Mucosa of rectum (tissue), 2 donors: Measurements from ENCODE around the gene PCDH9.

Experiments
- H3K27ac ChIP-seq, 2 donors: one replicate each; pipeline ENCODE4 v1.7.0; 2013; ENCODE audit warnings: inconsistent platforms in 2 of 2, low read depth in 2 of 2, low read length in 2 of 2
- H3K27me3 ChIP-seq, 2 donors: one replicate each; pipeline ENCODE4 v1.7.0; 2013; ENCODE audit warnings: low read length in 2 of 2; ENCODE audit not compliant: control insufficient read depth in 2 of 2, insufficient read depth in 2 of 2
- H3K36me3 ChIP-seq, 2 donors: one replicate each; pipeline ENCODE4 v1.7.0; 2013; ENCODE audit warnings: low read length in 2 of 2; ENCODE audit not compliant: control insufficient read depth in 2 of 2, insufficient read depth in 2 of 2
- H3K4me1 ChIP-seq, 2 donors: one replicate each; pipeline ENCODE4 v1.7.0; 2013; ENCODE audit warnings: low read length in 2 of 2, mild to moderate bottlenecking in 1 of 2; ENCODE audit not compliant: control insufficient read depth in 2 of 2, insufficient read depth in 2 of 2
- H3K4me3 ChIP-seq, 2 donors: one replicate each; pipeline ENCODE4 v1.7.0; 2013; ENCODE audit warnings: low read length in 2 of 2
- H3K9ac ChIP-seq, 2 donors: one replicate each; pipeline ENCODE4 v1.7.0; 2013; ENCODE audit warnings: low read length in 2 of 2, low read depth in 1 of 2, mild to moderate bottlenecking in 1 of 2
- H3K9me3 ChIP-seq, 2 donors: one replicate each; pipeline ENCODE4 v1.7.0; 2013; ENCODE audit warnings: low read length in 2 of 2; ENCODE audit not compliant: control insufficient read depth in 2 of 2
- donor health status: healthy.
- donor health status: Normal muscosa, but diverticular disease.

PCDH9 gene

GRCh38 chr13:66369666-66370065 is 860.5 kb downstream of the PCDH9 start:
- no peak overlapping the region for H3K9ac ChIP-seq
- H3K4me3 ChIP-seq, result no peak overlapping the region
- no peak overlapping the region for H3K27ac ChIP-seq
- H3K4me1 ChIP-seq, result no peaks in the 10 kb centered on the region
- H3K9me3 ChIP-seq, result no peaks in the 10 kb centered on the region
- no peaks in the 10 kb centered on the region for H3K36me3 ChIP-seq
- no peaks in the 10 kb centered on the region for H3K27me3 ChIP-seq

DNA sequence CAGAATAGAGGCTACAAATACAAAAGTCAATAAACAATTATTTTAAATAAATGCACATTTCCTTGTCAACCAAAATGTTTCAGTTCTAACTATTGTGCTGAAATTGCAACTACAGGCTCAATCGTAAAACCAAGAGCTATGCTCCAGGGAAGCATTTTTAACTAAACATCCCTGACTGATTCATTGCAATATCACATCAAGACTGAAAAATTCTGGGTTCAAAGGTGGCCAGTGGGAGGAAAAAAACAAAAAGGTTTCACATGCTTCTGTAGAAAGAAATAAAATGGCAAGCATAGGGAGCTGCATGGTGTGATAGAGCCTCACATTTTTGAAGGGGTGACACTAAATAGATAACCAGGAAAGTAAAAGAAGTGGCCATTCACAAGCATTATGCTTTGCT is 862.8 kb downstream of the PCDH9 start:
- Histone ChIP-seq H3K4me3 (no peak overlapping the region), H3K4me1 (no peaks in the 10 kb centered on the region), H3K9me3 (no peaks in the 10 kb centered on the region), H3K27ac (no peak overlapping the region), H3K36me3 (no peaks in the 10 kb centered on the region), H3K9ac (no peak overlapping the region), H3K27me3 (no peaks in the 10 kb centered on the region)

DNA sequence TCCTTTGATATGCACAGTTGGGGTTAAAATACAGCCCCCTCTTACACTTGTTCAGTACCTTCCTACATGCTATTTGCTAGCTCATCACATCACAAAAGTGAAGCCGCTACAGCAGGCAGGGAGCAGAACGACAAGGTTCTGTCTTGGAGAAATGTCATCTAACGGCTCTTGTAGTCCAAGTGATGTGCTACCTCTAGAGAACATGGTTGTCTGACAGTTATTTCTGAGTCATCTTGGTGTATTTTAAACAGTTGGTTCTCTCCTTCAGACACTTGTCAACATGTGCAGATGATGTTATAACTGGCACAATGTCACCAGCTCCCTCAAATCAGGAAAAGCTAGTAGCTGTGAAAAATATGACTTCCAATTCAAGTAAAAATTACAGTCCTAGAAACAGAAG is 865.0 kb downstream of the PCDH9 start:
- no peaks in the 10 kb centered on the region for H3K4me1 ChIP-seq
- no peaks in the 10 kb centered on the region for H3K27me3 ChIP-seq
- H3K27ac ChIP-seq, result no peak overlapping the region
- H3K9ac ChIP-seq, result no peak overlapping the region
- no peak overlapping the region for H3K4me3 ChIP-seq
- H3K9me3 ChIP-seq, result no peaks in the 10 kb centered on the region
- no peaks in the 10 kb centered on the region for H3K36me3 ChIP-seq

DNA sequence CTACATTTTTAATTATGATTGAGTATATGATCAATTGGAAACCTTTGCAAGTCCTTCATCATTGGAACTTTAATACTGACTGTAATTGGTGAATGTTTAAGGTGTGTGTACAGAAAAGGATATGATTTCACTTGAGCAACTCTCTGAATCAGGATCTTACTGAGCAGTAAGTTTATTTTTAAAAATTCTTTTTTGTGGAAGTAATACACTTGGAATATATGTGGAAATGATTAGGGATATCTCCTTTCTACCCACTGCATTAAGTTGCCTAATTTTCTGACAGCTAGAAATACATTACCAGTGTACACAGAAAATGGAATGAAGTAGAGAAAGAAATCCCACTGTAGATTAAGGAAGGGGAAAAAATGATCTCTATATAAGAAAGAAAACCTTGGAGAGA is 865.8 kb downstream of the PCDH9 start:
- H3K4me3 ChIP-seq, result no peak overlapping the region
- no peaks in the 10 kb centered on the region for H3K36me3 ChIP-seq
- no peaks in the 10 kb centered on the region for H3K4me1 ChIP-seq
- H3K9ac ChIP-seq, result no peak overlapping the region
- no peaks in the 10 kb centered on the region for H3K27me3 ChIP-seq
- H3K27ac ChIP-seq, result no peak overlapping the region
- no peaks in the 10 kb centered on the region for H3K9me3 ChIP-seq

DNA sequence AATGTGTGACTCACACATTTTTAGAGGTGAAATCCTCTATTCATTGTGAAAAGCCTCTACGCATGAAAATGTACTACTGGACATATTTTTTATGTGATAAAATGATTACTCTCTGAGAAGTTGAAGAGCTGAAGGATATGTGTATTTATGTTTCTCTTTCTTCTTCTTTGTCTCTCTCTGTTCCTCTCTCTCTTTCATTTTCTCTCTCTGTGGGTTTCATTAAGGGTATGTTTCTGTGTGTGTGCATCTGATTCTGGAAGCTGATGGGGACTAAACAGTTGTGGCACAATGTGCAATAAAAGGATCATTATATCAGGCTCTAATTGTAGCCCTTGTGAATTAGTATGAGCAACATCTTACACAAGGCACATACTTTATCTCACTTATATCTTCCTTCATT is 867.7 kb downstream of the PCDH9 start:
- H3K4me3 ChIP-seq, result no peak overlapping the region
- no peak overlapping the region for H3K27ac ChIP-seq
- no peaks in the 10 kb centered on the region for H3K9me3 ChIP-seq
- H3K9ac ChIP-seq, result no peak overlapping the region
- no peaks in the 10 kb centered on the region for H3K4me1 ChIP-seq
- H3K27me3 ChIP-seq, result no peaks in the 10 kb centered on the region
- no peaks in the 10 kb centered on the region for H3K36me3 ChIP-seq

DNA sequence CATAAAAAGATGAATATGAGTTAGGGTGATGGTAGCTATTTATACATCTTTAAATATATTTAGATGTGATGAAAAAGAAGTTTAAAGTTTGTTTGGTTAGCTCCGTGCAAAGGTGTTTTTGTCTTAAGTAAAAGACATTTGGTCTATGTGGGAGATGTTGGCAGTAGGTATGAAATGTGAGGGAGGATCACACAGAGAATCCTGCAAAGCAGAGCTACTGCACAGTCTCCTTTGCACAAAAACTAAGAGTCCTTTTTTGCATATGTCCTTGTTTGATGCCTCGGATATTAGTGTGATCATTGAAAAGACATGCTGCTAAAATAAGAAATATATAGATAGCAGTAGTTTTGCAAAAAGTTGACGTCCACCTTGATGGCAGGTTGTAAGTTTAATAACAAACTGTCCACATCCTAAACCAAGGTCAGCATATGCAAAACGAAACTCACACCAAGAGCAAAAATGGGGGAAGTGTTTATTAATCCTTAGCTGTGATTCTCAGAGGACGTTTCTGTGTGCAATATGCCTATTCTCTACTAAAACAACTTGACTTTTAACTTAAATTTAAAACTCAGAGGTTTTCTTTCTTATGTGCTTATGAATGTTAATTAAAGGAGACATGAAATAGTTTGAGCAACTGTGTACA is 870.1 kb downstream of the PCDH9 start:
- no peaks in the 10 kb centered on the region for H3K9me3 ChIP-seq
- H3K27ac ChIP-seq, result no peak overlapping the region
- no peak overlapping the region for H3K9ac ChIP-seq

DNA sequence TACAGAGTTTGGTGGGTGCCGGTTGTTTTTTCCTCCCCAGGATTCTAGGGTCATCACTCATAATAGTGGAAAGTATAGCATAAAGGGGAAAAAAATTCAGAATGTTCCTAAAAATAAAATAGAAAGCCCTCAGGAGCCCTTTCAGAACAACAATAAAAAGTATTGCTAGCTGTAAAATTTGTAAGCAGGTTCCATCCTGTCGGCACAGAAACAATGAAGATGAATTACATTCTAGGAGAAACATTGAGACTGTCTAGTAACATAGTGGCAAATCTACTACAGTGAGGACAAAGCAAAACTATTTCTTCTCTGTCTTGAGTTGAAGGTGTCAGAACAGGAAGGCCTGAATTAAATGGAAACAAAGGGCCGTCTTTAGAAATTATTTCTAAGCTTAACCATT is 870.7 kb downstream of the PCDH9 start:
- H3K9me3 ChIP-seq, result no peaks in the 10 kb centered on the region
- no peaks in the 10 kb centered on the region for H3K27me3 ChIP-seq
- H3K9ac ChIP-seq, result no peak overlapping the region
- H3K4me1 ChIP-seq, result peaks cover 0 to 2% of the 10 kb centered on the region in 2 donors
- H3K27ac ChIP-seq, result no peak overlapping the region
- H3K4me3 ChIP-seq, result no peak overlapping the region
- H3K36me3 ChIP-seq, result no peaks in the 10 kb centered on the region

More for the DNA sequence above, 870.1 kb downstream of the PCDH9 start:
- Histone ChIP-seq H3K4me3 (no peak overlapping the region), H3K36me3 (no peaks in the 10 kb centered on the region), H3K27me3 (no peaks in the 10 kb centered on the region), H3K4me1 (no peaks in the 10 kb centered on the region)

GRCh38 chr13:66358564-66358963 is 871.6 kb downstream of the PCDH9 start:
- Histone ChIP-seq H3K27ac (no peak overlapping the region), H3K4me3 (no peak overlapping the region), H3K9ac (no peak overlapping the region), H3K4me1 (peaks cover 0 to 2% of the 10 kb centered on the region in 2 donors), H3K36me3 (no peaks in the 10 kb centered on the region), H3K27me3 (no peaks in the 10 kb centered on the region), H3K9me3 (no peaks in the 10 kb centered on the region)

GRCh38 chr13:66357463-66357862 is 872.7 kb downstream of the PCDH9 start:
- peaks cover 0 to 8% of the 10 kb centered on the region in 2 donors for H3K4me1 ChIP-seq
- H3K4me3 ChIP-seq, result no peak overlapping the region
- H3K27ac ChIP-seq, result no peak overlapping the region

DNA sequence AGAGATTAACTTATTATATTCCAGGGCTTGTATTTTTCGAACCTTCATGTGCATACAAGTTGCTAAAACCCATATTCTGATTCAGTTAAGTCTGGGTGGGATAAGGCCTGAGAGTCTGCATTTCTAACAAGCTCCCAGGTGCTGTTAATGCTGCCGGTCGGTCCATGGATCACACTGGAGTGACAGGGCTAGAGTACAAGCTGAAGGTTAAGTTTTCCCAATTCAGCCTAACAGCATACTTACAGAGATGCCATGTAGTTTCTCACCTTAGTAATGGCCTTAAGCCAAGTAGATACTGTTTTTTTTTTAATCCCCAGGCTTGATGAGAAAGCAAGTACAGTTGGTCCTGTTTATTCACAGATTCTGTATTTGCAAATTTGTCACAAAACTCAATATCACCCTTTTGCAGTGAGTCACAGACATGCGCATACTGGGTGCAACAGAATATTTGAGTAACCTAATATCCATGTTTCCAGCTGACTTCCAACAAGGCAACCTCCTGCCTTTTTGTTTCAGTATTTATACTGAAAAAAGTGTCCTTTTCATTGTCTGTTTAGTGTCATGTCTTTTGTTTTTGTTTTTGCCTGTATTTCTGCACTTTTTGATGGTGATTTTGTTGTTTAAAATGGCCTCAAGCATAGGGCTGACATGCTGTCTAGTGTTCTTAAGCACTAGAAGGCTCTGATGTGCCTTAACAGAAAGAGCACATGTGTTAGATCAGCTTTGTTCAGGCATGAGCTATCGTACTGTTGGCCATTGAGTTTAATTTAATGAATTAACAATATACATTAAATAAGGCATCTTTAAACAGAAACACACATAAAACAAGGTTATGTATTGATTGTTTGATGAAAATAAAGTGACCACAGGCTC is 875.0 kb downstream of the PCDH9 start:
- Histone ChIP-seq H3K9ac (no peak overlapping the region), H3K27me3 (no peaks in the 10 kb centered on the region), H3K36me3 (no peaks in the 10 kb centered on the region), H3K27ac (no peak overlapping the region), H3K9me3 (no peaks in the 10 kb centered on the region), H3K4me3 (no peak overlapping the region), H3K4me1 (peaks cover 0 to 8% of the 10 kb centered on the region in 2 donors)

More at GRCh38 chr13:66357463-66357862, 872.7 kb downstream of the PCDH9 start:
- no peaks in the 10 kb centered on the region for H3K27me3 ChIP-seq
- no peaks in the 10 kb centered on the region for H3K9me3 ChIP-seq
- no peak overlapping the region for H3K9ac ChIP-seq
- no peaks in the 10 kb centered on the region for H3K36me3 ChIP-seq
